AG09309 (cell line): ENCODE measurements around the gene MTMR6.
A peak's percentile ranks its signal among the peaks of the same experiment; 100 is the strongest.

Source experiments
- DNase-seq: peaks from one replicate; pipeline ENCODE4 v3.0.0-alpha.2; 2010; ENCODE audit warnings: low read depth
- H3K4me3 ChIP-seq: 2 replicates; pipeline ENCODE4 v1.5.1; 2011; ENCODE audit warnings: mild to moderate bottlenecking, low read depth, low read length, moderate library complexity; ENCODE audit not compliant: control insufficient read depth
- CTCF ChIP-seq: IDR thresholded peaks from 2 replicates; pipeline ENCODE4 v1.5.1; 2011; ENCODE audit warnings: mild to moderate bottlenecking, low read depth, low read length, inconsistent platforms; ENCODE audit not compliant: insufficient read depth, control insufficient read depth; ENCODE audit errors: missing control alignments

The MTMR6 gene

DNA sequence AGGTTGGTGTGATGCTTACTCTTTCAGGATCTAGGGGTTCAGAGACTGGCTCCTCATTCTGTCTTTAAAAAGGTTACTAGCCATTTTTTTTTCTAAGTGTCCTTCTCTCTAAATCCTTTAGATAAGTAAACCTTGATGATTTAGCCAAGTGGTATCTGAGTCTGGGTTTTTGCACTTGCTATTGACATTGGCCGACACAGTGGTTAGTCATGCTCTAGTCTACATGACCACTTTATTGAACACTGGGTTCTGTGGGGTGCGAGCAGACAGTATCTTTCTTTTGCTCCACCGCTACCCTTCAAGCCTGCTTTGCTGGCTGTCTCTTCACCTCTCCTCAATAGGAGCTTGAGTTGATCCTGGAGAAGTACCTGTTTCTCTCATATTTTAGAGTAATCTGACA is 7.9 kb upstream of the MTMR6 start:
- no peak overlapping the region for H3K4me3 ChIP-seq
- no peak for DNase-seq
- TF ChIP-seq CTCF = no peak

DNA sequence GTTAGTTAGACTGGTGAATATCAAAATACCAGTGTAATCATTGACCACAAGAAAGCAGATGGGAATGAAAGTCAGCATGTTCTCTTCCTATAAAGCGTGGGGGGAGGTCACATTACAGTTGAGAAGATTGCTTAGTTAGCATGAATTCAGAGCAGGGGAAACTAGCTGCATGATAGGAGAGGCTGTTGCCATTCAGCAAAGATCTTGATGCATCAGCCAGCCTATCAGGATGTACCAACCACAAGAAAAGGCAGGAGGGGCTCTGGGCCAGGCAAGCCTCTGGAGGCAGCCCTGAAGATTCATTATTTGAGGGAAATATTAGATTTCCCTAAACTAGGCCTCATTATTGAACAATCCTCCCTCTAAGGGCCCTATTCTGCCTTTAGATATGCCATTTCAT is 5.0 kb upstream of the MTMR6 start:
- no peak for TF ChIP-seq CTCF
- no peak for DNase-seq
- no peak overlapping the region for H3K4me3 ChIP-seq

- TF ChIP-seq CTCF = no peak
- no peak for DNase-seq
- H3K4me3 ChIP-seq = no peak overlapping the region
Measured at GRCh38 chr13:25291691-25292090, 4.4 kb upstream of the MTMR6 start.

GRCh38 chr13:25288966-25289365 is 1.7 kb upstream of the MTMR6 start:
- DNase-seq = no peak
- TF ChIP-seq CTCF = no peak
- H3K4me3 ChIP-seq = no peak overlapping the region

DNA sequence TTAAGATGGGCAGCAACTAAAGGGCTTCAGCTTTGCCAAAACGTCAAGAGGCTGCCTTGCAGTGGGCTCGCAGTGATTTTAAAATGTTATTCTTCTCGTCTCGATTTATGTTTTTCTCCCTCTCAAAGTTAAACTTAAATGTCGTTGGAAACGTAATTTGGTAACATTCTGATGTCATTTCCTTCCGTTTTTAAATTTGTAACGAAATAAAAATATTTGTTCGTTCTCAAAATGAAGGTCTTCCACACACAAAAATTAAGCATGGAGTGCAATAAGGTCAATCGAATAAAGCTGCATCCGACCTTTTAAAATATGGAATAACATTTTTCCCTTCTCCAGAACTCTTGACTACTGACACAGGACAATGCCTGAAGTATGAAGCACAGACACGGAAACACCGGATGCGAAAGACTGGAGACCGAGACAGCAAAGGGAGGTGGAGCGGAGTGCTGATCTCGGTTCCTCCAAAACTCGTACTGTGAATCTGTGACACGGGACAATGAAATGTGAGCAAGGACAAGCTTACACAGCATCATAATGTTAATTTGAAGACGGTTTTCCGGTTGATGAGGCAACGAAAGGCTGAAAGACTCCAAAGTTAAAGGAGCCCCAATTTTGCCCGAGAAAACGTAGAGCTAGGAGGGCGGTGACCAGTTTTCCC is 850 bp downstream of the MTMR6 start:
- DNase-seq = no peak
- peak overlapping the region; percentile 70 for H3K4me3 ChIP-seq
- no peak for TF ChIP-seq CTCF

- no peak for DNase-seq
- H3K4me3 ChIP-seq = no peak overlapping the region
- TF ChIP-seq CTCF = no peak
Measured at GRCh38 chr13:25281935-25282332, 5.4 kb downstream of the MTMR6 start.
